C1 segment of cervical spinal cord (tissue), 14 donors: ENCODE results near the gene ATP2C1.
A peak's percentile ranks its signal among the peaks of the same experiment; 100 is the strongest.

Experiments used
- DNase-seq, 14 donors: peaks; one replicate each; lab custom pipeline; 2025; lab: John Stamatoyannopoulos, UW

The ATP2C1 gene

DNA sequence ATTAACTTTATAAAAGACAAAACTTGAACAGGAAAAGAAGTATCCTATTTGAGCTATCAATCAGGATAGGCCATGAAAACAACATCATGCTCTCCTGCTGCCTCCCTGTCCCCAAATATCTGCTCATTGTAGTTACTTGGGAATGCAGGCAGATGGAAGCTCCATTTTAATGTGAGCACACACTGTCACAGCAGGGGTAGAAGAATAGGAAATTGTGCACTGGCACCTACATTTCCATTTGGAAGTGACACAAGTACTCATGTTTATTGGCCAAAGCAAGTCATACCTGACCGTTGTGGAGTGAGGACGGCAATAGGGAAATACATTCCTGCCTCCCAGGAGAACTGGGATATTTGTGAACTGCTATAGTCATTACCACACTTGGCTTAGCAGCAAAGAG is 80.3 kb downstream of the ATP2C1 start:
- DNase-seq, result peak in 2 of 14 donors; percentile 4 to 94

- no peak for DNase-seq
These were observed 81.4 kb downstream of the ATP2C1 start for GRCh38 chr3:130975251-130975650.

- DNase-seq, result peak in 2 of 14 donors; percentile 5 to 87
These were observed 82.8 kb downstream of the ATP2C1 start for GRCh38 chr3:130976706-130977105.

- DNase-seq, result no peak
These were observed 85.2 kb downstream of the ATP2C1 start for GRCh38 chr3:130979117-130979516.

DNA sequence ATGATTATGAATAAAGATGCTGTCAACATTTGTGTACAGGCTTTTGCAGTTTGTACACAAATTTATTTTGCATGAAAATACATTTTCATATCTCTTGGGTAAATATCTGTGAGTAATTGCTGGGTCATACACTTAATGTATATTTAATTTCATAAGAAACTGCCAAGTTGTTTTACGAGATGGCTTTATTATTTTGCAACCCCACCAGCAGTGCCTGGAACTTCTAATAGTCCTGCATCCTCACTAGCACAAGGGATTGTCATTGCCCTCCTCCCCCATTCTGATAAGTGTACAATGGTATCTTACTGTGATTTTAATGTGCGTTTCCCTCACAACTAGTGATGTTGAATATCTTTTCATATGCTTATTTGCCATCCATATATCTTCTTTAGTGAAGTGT is 87.6 kb downstream of the ATP2C1 start:
- no peak for DNase-seq

GRCh38 chr3:130990282-130990681 is 96.4 kb downstream of the ATP2C1 start:
- no peak for DNase-seq

DNA sequence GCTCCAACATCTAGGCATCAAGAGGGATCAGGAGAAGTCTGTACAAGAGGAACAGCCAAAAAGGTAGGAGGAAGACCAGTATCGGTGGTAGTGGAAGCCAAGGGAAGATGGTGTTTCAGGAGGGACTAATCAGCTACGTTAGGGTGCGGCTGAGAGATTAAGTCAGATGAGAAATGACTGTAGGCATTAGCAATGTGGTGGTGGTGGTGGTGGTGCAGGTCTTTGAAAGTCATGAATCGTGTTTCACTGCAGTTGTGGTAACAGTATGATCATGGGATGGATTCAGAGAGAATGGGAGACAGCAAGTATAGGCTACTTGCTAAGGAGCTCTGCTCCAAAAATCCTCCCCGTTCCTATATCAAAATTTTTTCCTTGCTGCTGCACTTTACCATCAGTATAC is 97.2 kb downstream of the ATP2C1 start:
- no peak for DNase-seq

DNA sequence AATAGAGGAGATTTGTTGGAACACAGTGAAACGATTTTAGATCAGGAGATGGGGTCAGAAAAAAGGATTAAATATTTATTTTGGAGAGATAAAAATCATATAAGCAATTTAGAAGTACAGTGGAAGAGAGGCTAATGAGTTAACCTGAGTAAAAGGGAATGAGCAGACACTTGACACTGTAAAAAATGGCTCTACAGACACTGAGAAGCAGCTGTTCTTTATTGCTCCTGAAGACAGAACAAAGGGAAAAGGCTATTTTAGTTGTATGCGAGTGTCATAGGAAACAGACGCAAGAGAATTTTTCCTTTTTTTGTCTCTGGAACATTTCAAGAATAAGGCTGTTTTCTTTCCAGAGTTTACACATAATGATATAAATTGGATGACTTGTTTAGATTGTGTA is 98.5 kb downstream of the ATP2C1 start:
- DNase-seq, result no peak

- no peak for DNase-seq
These were observed 103.4 kb downstream of the ATP2C1 start for GRCh38 chr3:130997289-130997688.

DNA sequence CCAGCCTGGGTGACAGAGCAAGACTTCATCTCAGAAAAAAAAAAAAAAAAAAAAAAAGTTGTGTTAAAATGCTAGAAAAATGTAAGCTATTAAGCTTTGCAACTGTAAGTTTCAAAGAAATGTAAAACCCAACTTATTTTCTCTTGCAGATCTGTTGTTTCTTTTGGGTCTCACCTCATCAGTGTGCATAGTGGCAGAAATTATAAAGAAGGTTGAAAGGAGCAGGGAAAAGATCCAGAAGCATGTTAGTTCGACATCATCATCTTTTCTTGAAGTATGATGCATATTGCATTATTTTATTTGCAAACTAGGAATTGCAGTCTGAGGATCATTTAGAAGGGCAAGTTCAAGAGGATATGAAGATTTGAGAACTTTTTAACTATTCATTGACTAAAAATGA is 107.2 kb downstream of the ATP2C1 start:
- DNase-seq, result no peak

GRCh38 chr3:131004603-131005002 is 110.7 kb downstream of the ATP2C1 start:
- DNase-seq, result no peak

DNA sequence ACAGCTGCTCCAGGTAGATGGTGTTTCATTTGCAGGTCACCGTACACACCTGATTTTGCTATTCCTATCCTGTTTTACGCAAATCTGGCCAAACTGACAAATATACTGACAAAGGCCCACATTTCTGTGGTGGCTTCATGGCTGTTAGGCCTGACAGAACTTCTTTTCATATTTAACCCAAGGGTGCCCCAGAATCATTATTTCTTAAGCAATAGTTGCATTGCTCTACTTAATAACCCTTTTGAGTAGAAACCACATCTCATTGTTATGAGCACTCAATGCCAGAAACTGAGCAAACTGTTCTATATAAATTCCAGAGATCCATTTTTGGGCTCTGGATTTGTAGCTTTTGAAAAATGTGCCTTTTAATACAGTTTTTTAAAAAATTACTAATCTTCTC is 113.4 kb downstream of the ATP2C1 start:
- no peak for DNase-seq

- no peak for DNase-seq
These were observed 113.9 kb downstream of the ATP2C1 start for GRCh38 chr3:131007782-131008181.

DNA sequence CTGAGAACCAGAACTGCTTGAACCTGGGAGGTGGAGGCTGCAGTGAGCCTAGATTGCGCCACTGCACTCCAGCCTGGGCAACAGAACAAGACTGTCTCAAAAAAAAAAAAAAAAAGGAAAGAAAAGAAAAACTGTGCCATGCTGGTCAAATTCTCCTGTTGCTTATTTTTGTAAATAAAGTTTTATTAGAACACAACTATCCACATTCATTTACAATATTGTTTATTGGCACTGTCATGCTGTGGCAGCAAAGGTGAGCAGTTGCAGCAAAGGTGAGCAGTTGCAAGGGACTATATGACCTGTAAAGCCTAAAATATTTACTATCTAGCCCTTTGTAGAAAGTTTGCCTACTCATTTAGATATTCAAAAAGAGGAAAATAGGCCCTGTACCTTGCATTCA is 114.4 kb downstream of the ATP2C1 start:
- DNase-seq, result no peak

DNA sequence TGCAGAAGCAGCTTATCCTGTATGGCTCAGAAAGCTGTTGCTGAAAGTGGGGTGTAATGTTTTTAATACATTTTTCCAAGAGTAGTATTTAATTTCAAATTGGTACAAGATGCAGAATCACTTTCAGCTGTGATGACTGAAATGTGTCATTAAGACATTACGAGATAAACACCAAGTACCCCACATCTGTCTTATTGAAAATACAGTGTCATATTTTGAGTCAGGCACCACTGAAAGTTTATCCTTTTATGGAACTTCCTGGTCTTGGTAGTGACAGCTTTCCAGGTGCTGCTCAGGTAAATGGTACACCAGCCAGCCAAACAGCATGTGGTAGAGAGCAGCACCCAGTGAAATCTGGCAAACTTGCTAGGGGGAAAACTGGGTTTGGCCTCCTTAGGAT is 115.8 kb downstream of the ATP2C1 start:
- DNase-seq, result no peak

DNA sequence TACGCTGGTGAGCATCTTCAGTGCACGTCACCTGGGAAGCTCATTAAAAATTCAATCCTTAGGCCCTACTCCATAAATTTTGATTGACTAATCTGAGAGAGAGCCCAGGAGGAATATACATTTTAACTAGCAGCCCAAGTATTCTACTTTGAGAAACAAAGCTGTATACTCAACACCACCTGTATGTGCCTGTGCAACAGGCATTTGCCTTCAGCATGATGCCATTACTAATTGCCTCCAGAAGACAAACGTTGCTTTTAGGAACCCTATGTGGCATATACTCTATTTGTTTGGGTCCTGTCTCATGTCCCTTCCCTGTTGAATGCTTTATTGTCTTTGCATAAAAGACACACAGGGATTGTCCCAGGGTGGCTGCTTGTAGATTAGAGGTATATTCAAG is 125.1 kb downstream of the ATP2C1 start:
- no peak for DNase-seq

GRCh38 chr3:131020122-131020693 is 126.3 kb downstream of the ATP2C1 start:
- peak in 2 of 14 donors; percentile 2 to 5 for DNase-seq

DNA sequence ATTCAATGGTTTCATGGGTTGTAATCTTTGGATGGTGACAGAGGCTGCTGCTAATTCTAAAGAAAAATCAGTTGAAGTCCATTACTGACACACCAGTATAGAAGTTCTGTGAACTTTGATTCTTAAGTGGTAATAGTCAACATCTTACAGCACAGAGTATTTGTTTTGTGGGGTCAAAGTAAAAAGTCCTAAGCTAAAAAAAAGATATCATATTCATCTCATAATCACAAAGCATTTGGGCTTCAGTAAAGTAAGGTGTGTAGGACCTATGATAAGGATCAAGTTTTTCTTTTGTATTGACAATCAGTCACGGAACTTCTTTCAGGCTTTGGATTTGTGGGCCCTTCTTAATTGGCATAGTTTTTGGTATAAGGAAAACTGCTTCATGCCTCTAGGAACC is 131.7 kb downstream of the ATP2C1 start:
- no peak for DNase-seq

- DNase-seq, result peak; percentile 31 to 89 (median 84)
These were observed 132.7 kb downstream of the ATP2C1 start, which contains the start of the genes ASTE1 and NEK11 for GRCh38 chr3:131026321-131027151. ASTE1 (minus strand) TSS chr3:131026825; CDS start chr3:131025306, 1,519 bp downstream. NEK11 (plus strand) TSS chr3:131026877; CDS start chr3:131029709, 2,832 bp downstream.

GRCh38 chr3:131028844-131029243 is 135.0 kb downstream of the ATP2C1 start:
- no peak for DNase-seq

GRCh38 chr3:131031660-131032059 is 137.8 kb downstream of the ATP2C1 start:
- DNase-seq, result no peak

DNA sequence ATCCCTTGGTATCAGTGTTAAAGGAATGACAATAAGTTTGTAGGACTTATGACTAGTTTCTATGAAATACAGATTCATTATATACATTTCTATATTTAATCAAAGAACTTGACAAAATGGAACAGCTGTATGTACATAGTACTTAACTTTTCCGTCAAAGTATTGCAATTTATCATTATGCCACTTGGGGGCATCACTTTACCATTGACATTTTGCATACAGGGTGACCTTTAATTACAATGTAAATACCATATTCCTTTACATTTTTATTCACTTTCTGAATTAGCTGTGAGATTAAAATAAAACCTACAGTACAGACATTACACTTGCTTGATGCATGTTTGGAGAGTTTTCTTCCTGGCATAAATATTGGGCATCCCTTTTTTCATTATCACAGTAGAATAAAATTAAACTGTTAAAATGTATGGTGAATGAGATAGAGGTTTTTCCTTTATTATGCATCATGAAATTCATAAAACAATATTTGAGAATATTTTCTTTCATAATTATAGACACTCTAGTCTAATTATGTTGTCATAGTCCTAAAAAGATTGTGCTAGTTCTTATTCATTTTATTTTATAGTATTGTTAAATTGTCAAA is 139.7 kb downstream of the ATP2C1 start:
- no peak for DNase-seq
